HL-60/S4 (cell line): ENCODE results near the gene FOLR3.

ENCODE experiments used
- in situ Hi-C: fragments of 300-500 bp; cut with MboI; formaldehyde crosslinking; loops from 2 replicates; pipeline ENCODE4 v1.14.3; 2022; ENCODE audit warnings: low sequenced_read_pairs

The FOLR3 gene

GRCh38 chr11:72123117-72123653, 12.3 kb upstream of the FOLR3 start:
- in situ Hi-C loops = no loop called here

DNA sequence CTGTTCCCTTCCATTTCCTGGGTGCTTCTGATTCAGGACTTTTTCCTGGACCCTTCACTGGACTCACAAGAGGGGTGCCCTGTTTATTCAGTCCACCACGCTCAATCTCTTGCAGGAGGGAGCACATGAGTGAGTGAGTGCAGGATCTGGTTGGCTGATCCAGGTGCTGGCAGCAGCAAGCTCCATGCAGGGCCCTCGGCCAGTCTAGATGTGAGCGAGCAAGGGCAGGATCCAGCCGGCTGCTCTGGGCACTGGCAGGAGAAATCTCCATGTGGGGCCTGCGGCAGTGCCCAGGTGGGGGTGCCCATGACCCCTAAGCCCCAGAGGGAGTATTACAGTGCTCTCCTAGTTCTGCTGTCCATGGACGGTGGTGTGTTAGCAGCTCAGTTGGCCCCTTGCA, 11.5 kb upstream of the FOLR3 start:
- in situ Hi-C loops = no loop called here

DNA sequence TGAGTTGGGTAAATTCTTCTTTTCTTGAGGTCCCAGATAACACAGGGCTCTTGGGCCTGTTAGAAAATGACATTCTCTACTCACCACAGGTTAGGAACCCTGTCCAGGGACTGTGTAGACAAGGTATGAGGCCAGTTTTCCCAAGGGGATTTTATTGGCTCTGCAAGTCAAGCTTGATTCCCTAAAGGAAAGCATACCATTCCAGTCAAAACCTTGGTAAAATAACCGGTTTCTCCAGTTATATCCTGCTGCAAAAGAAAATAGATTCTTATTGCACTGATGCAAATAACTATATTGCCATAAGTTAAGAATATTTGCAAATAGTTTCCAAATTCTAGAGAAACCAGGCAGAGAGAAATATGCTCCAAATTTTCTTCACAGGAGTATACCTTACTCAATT, 9.6 kb upstream of the FOLR3 start:
- in situ Hi-C loops = no loop called here

DNA sequence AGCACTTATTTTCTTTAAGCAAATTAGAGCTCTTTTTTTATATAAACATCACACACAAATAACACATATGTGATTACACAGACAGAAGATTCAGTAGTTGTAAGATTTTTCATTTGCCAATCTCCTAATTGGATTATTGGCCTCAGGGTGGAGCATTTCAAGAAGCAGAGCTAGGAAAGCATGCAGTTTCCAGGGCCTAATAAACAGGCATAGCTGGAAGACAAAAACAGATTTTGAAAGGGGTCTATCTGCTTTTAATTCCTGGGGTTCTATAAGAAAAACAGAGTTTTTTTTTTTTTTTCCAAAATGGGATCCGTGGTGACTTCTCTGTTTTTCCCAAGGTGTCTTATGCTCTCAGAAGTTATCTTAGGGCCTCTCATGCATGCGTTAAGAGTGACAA, 7.6 kb upstream of the FOLR3 start:
- in situ Hi-C loops = no loop called here

DNA sequence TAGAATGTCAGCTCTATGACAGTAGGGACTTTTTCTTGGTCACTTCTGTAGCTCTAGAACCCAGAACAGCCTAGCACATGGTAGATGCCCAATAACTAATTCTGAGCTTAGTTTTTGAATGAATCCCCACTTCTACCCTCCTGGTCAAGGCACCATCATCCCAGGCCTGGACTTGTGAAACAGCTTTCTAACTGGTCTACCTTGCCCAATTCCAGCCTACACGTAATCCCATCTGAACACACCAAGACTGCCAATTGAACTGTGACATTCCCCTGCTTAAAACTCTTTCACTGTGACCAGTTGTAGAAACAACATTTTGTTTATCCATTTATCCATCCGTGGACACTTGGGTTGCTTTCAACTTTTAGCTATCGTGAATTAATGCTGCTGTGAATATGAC, 6.1 kb upstream of the FOLR3 start:
- in situ Hi-C loops = no loop called here

DNA sequence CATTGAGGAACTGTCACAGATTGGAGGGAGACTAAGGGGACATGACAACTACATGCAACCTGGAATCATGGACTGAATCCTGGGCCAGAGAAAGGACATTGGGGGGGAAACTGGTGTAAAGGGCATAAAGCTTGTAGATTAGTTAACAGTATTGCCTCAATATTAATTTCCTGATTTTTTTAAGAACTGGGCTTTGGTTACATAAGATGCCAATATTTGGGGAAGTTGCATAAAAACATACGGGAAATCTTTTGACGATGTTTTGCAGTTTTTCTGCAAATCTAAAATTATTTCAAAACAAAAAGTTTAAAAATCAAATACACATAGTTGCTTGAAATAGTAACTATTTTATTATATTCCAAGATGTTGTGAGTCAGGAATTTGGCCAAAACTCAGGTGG, 2.9 kb upstream of the FOLR3 start:
- in situ Hi-C loops = no loop called here

DNA sequence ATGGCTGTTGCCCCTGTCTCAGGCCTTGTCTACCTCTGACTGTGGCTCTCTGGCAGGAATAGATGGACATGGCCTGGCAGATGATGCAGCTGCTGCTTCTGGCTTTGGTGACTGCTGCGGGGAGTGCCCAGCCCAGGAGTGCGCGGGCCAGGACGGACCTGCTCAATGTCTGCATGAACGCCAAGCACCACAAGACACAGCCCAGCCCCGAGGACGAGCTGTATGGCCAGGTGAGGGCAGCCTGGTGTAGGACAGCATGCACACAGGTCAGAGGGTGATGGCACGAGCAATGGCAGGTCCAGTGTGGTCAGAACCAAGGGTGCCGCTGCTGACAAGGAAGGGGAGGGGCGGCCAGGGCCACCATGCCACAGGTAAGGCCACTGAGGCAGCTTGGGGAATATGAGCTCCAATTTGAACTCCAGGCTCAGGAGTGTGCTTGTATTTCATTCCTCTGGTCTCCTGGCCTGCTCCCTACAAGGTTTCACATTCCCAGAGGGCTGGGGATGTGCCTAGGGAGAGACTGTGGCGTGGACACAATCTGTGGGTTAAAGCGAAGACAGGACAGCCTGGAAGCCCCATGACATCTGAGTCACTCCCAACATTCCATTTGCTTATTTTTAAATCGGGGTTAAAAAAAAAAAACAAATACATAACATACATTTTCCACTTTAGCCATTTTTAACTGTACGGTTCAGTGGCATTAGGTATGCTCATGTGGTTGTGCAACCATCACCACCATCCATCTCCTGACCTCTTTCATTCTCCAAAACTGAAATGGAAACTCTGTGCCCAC, 562 bp downstream of the FOLR3 start:
- in situ Hi-C loops = no loop called here

DNA sequence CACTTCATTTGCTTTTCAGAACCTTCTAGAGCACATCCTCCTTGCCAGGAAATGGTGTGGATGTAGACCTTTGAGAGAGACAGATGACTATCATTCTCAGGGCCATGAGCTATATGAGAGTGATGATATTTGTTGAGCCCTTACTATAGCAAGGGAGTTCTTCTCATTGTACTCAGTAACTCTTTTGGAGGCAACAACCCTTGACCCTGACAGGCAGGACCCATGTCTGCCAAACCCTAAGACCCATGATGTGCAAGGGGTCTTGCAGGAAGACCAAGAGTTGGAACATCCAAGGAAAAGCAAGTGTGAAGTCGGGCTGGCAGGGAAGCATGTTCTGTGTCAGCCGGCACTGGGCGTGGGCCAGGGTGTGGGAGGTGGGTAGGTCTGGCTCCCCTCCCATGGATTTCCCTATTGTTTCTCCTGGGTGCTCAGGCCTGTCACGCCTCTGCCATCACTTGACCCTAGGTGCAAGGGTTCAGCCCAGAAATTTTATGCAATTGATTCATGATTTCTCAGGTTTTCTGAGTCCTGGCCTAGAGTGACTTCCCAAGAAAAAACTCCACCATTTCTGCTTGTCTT, 1.2 kb downstream of the FOLR3 start:
- in situ Hi-C loops = no loop called here

GRCh38 chr11:72138821-72139390, 3.4 kb downstream of the FOLR3 start:
- in situ Hi-C loops = no loop called here

DNA sequence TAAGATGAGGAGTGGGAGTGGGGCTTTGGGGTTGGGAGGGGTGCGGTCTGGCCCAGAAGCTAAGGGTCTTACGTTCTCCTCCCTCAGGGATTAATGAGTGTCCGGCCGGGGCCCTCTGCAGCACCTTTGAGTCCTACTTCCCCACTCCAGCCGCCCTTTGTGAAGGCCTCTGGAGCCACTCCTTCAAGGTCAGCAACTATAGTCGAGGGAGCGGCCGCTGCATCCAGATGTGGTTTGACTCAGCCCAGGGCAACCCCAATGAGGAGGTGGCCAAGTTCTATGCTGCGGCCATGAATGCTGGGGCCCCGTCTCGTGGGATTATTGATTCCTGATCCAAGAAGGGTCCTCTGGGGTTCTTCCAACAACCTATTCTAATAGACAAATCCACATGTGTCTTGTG, 4.0 kb downstream of the FOLR3 start:
- in situ Hi-C loops = no loop called here

- in situ Hi-C loops = loop anchor here (10.0 kb wide), 1 partner anchor 106 kb away; no protein-coding TSS in a partner anchor
These were observed 5.1 kb downstream of the FOLR3 start for GRCh38 chr11:72140661-72141060.

GRCh38 chr11:72141066-72141465, 5.5 kb downstream of the FOLR3 start:
- in situ Hi-C loops = loop anchor here (10.0 kb wide), 1 partner anchor 106 kb away; no protein-coding TSS in a partner anchor

- in situ Hi-C loops = loop anchor here (10.0 kb wide), 1 partner anchor 107 kb away; no protein-coding TSS in a partner anchor
These were observed 6.6 kb downstream of the FOLR3 start for GRCh38 chr11:72142086-72142485.

DNA sequence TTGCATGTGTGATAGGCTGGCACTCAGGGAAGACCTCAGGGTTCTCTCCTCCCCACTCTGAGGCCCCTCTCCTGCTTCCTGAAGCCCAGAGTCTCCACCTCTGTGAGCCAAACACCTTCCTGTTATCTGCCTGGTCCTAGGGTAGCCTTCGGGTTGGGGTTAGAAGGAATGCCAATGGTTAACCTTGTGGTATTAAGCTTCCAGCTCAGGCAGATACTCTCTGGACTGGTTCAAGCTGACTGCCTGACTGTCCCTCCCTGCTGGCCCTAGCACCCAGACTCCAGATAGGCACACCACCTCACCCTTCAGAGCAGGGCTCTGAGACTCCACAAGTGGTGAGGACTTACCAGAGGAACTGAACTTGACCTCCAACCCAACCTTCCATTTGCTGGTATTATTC, 7.0 kb downstream of the FOLR3 start:
- in situ Hi-C loops = loop anchor here (10.0 kb wide), 1 partner anchor 108 kb away; no protein-coding TSS in a partner anchor

DNA sequence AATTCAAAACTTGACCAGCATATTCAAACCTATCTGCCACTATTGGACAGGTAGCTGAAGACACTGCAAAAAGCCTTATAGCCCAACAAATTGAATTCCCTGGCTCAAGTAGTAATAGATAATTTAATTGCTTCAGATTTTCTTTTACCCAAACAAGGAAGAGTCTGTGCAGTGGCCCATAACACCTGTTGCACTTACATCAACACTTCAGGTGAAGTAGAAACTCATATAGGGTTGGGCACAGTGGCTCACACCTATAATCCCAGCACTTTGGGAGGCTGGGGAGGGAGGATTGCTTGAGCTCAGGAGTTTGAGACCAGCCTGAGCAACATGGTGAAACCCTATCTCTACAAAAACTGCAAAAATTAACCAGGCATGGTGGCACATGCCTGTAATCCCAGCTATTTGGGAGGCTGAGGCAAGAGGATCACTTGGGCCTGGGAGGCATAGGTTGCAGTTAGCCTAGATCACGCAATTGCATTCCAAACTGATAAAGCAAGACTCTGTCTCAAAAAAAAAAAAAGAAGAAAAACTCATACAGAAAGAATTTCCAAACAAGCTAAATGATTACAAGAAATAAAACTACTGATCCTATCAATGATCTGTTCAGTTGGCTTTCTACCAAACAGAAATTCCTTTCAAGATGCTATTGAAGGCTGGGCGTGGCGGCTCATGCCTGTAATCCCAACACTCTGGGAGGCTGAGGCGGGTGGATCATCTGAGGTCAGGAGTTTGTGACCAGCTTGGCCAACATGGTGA, 9.5 kb downstream of the FOLR3 start:
- in situ Hi-C loops = loop anchor here (10.0 kb wide), 1 partner anchor 110 kb away; no protein-coding TSS in a partner anchor

- in situ Hi-C loops = loop anchor here (10.0 kb wide), 1 partner anchor 112 kb away; no protein-coding TSS in a partner anchor
These were observed 11.1 kb downstream of the FOLR3 start for GRCh38 chr11:72146625-72147024.

- in situ Hi-C loops = loop anchor here (25.0 kb wide), 1 partner anchor 339 kb away; no protein-coding TSS in a partner anchor
These were observed 15.4 kb downstream of the FOLR3 start for GRCh38 chr11:72150882-72151281.

DNA sequence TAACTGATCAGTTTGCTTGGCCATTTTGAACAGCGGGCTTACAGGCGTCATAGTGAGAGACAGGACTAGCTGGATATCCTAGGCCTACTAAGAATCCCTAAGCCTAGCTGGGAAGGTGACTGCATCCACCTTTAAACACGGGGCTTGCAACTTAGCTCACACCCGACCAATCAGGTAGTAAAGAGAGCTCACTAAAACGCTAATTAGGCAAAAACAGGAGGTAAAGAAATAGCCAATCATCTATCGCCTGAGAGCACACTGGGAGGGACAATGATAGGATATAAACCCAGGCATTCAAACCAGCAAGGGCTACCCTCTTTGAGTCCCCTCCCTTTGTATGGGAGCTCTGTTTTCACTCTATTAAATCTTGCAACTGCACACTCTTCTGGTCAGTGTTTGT, 18.3 kb downstream of the FOLR3 start:
- in situ Hi-C loops = loop anchor here (25.0 kb wide), 1 partner anchor 342 kb away; no protein-coding TSS in a partner anchor

DNA sequence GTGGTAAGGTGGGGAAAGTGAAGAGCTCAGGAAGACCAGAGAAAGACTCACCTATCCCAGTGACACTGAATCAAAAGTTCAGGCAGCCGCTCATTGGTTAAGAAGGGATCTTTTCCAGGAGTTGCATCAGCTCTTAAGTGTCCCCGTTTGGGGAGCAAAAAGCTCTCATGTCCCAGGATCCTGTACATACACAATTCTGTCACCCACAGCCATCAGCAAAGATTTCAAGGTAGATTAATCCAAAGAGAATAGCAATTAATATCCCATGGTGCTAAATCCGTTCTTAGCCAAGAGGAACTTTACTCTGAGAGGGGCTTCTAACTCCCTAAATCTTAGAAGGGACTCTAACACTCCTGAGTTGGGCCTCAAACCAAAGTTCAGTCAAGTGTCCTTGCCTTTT, 19.3 kb downstream of the FOLR3 start:
- in situ Hi-C loops = loop anchor here (25.0 kb wide), 1 partner anchor 343 kb away; no protein-coding TSS in a partner anchor

DNA sequence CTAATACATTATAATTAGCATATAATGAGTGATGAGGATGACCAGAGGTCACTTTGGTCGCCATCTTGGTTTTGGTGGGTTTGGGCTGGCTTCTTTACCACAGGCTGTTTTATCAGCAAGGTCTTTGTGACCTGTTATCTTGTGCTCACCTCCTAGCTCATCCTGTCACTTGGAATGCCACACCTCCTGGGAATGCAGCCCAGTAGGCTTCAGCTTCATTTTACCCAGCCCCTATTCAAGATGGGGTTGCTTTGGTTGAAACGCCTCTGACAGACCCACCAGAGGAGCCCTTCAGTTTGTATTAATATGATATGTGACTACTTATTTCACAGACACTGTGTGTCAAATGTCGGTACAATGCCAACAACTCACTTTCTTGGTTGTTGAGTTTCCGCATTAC, 20.2 kb downstream of the FOLR3 start:
- in situ Hi-C loops = loop anchor here (25.0 kb wide), 1 partner anchor 343 kb away; no protein-coding TSS in a partner anchor

DNA sequence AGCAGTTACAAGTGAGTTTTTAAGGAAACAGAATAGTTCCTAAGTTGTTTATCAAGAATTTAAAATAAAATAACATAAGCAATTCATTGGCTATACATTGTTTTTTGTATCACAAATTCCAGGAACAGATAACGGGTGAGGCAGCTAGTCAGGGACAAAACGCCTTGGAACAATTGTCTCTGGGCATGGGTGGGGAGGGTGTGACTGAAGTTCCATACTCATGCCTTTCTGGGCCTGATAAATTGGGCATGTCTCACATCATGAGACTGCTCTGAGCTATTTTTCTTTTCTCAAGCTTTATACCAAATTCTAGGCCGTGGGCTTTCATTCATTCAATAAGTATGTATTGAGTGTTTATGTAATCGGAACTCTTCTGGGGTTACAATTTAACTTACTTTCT, 21.6 kb downstream of the FOLR3 start:
- in situ Hi-C loops = loop anchor here (25.0 kb wide), 1 partner anchor 345 kb away; no protein-coding TSS in a partner anchor
